ENCODE measurements around the gene GALNTL6.
A peak's percentile ranks its signal among the peaks of the same experiment; 100 is the strongest.
"Not testable (repeated sequence)": the region's sequence is repeated elsewhere in the genome, so short reads cannot be mapped to it uniquely, and the experiment has no call there.

Gene GALNTL6

GRCh38 chr4:172962564-172963353, 1149.6 kb downstream of the GALNTL6 start:
- peak; percentile 81 for DNase-seq

GRCh38 chr4:172963498-172964294, 1150.5 kb downstream of the GALNTL6 start:
- DNase-seq: no peak

GRCh38 chr4:172970189-172970588, 1157.0 kb downstream of the GALNTL6 start:
- DNase-seq: not testable (repeated sequence)

GRCh38 chr4:172974586-172974985, 1161.4 kb downstream of the GALNTL6 start:
- DNase-seq: no peak

GRCh38 chr4:172975651-172976229, 1162.5 kb downstream of the GALNTL6 start:
- DNase-seq: no peak

GRCh38 chr4:172977491-172978041, 1164.4 kb downstream of the GALNTL6 start:
- DNase-seq: not testable (repeated sequence)

- DNase-seq: peak; percentile 81
Observed at GRCh38 chr4:172978848-172979247, 1165.6 kb downstream of the GALNTL6 start.

- DNase-seq: no peak
Observed at GRCh38 chr4:172979332-172979731, 1166.1 kb downstream of the GALNTL6 start.

- DNase-seq: no peak
Observed at GRCh38 chr4:172980219-172980618, 1167.0 kb downstream of the GALNTL6 start.

- DNase-seq: peak; percentile 91
Observed at GRCh38 chr4:172982151-172982590, 1169.0 kb downstream of the GALNTL6 start.

GRCh38 chr4:172983014-172983413, 1169.8 kb downstream of the GALNTL6 start:
- no peak for DNase-seq

- DNase-seq: no peak
Observed at GRCh38 chr4:172983631-172984030, 1170.4 kb downstream of the GALNTL6 start.

- no peak for DNase-seq
Observed at GRCh38 chr4:172985552-172985951, 1172.3 kb downstream of the GALNTL6 start.

- no peak for DNase-seq
Observed at GRCh38 chr4:172986114-172986513, 1172.9 kb downstream of the GALNTL6 start.

GRCh38 chr4:172989984-172990820, 1177.0 kb downstream of the GALNTL6 start:
- peak; percentile 10 for DNase-seq

GRCh38 chr4:172992648-172993378, 1179.6 kb downstream of the GALNTL6 start:
- DNase-seq: no peak

- DNase-seq: no peak
Observed at GRCh38 chr4:172995161-172995560, 1182.0 kb downstream of the GALNTL6 start.

- no peak for DNase-seq
Observed at GRCh38 chr4:172995704-172996103, 1182.5 kb downstream of the GALNTL6 start.

- DNase-seq: no peak
Observed at GRCh38 chr4:172996571-172997216, 1183.5 kb downstream of the GALNTL6 start.

GRCh38 chr4:172997217-172997609, 1184.0 kb downstream of the GALNTL6 start:
- DNase-seq: no peak

GRCh38 chr4:172997856-172998255, 1184.7 kb downstream of the GALNTL6 start:
- DNase-seq: no peak
